Measurements from ENCODE around the gene SEMA6C.

DNA sequence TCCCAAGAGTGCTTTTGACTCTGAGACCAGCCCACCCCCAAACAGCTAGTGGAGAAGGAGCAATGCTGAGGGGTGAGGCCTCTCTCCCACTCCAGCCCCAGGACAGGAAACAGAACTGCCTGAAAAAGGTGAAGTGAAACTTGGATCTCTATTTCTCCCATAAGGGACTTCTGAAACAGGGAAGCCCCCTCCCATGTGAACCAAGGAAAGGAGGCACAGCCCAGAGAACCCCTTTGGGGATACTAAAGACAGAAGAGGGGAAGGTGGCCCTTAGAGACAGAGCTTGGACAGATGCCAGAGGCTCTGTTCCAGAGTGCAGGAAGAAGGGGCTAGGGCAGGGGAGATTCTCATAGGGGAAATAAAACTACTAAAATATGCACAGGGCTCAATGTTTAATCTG, 12.9 kb upstream of the SEMA6C start:
- TF ChIP-seq, protein P1, sequence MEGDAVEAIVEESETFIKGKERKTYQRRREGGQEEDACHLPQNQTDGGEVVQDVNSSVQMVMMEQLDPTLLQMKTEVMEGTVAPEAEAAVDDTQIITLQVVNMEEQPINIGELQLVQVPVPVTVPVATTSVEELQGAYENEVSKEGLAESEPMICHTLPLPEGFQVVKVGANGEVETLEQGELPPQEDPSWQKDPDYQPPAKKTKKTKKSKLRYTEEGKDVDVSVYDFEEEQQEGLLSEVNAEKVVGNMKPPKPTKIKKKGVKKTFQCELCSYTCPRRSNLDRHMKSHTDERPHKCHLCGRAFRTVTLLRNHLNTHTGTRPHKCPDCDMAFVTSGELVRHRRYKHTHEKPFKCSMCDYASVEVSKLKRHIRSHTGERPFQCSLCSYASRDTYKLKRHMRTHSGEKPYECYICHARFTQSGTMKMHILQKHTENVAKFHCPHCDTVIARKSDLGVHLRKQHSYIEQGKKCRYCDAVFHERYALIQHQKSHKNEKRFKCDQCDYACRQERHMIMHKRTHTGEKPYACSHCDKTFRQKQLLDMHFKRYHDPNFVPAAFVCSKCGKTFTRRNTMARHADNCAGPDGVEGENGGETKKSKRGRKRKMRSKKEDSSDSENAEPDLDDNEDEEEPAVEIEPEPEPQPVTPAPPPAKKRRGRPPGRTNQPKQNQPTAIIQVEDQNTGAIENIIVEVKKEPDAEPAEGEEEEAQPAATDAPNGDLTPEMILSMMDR (conservative IDR thresholded peaks at IDR 0.05; ENCODE audit: low read length), result no peak
- no peak for TF ChIP-seq EZH2phosphoT487 (IDR thresholded peaks at IDR 0.05; ENCODE audit: borderline replicate concordance)

Measured in Loucy (cell line).